ENCODE data around the gene PPP1R14D.

DNA sequence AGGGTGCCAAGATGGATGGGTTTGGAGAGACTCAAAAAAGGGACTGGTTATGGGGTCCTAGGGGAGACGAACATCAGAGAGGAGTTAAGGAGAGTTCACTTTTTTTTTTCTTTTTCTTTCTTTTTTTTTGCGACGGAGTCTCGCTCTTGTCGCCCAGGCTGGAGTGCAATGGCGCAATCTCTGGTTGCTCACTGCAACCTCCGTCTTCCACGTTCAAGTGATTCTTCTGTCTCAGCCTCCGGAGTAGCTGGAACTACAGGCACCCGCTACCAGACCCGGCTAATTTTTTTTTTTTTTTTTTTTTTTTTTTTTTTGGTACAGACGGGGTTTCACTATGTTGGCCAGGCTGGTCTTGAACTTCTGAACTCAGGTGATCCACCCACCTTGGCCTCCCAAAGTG lies 16.5 kb upstream of the PPP1R14D start:
- TF ChIP-seq, protein P1, sequence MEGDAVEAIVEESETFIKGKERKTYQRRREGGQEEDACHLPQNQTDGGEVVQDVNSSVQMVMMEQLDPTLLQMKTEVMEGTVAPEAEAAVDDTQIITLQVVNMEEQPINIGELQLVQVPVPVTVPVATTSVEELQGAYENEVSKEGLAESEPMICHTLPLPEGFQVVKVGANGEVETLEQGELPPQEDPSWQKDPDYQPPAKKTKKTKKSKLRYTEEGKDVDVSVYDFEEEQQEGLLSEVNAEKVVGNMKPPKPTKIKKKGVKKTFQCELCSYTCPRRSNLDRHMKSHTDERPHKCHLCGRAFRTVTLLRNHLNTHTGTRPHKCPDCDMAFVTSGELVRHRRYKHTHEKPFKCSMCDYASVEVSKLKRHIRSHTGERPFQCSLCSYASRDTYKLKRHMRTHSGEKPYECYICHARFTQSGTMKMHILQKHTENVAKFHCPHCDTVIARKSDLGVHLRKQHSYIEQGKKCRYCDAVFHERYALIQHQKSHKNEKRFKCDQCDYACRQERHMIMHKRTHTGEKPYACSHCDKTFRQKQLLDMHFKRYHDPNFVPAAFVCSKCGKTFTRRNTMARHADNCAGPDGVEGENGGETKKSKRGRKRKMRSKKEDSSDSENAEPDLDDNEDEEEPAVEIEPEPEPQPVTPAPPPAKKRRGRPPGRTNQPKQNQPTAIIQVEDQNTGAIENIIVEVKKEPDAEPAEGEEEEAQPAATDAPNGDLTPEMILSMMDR (IDR thresholded peaks at IDR 0.05), result no peak
- TF ChIP-seq POLR2A (IDR thresholded peaks at IDR 0.05), result no peak

Measured in thyroid gland (tissue), 4 donors.